ENCODE data around the gene GPR55. TPM values are rescaled to one million over a fixed set of nuclear protein-coding genes. Genes with fewer than 3 reads are reported as not detected.

Gene GPR55
- total RNA-seq, 1 donor = not detected

GRCh38 chr2:230967113-230967512, 42.1 kb upstream of the GPR55 start:
- no peak overlapping the region for H3K4me3 ChIP-seq (ENCODE audit: low read depth, low read length)
- no peak for DNase-seq (ENCODE audit: low read depth)
- no peak for TF ChIP-seq CTCF (IDR thresholded peaks at IDR 0.05; ENCODE audit: insufficient read depth, low read depth, low read length)

GRCh38 chr2:230964136-230964730, 39.2 kb upstream of the GPR55 start:
- DNase-seq (ENCODE audit: low read depth) = no peak
- no peak overlapping the region for H3K4me3 ChIP-seq (ENCODE audit: low read depth, low read length)
- TF ChIP-seq CTCF (IDR thresholded peaks at IDR 0.05; ENCODE audit: insufficient read depth, low read depth, low read length) = no peak

- TF ChIP-seq CTCF (IDR thresholded peaks at IDR 0.05; ENCODE audit: insufficient read depth, low read depth, low read length) = no peak
- H3K4me3 ChIP-seq (ENCODE audit: low read depth, low read length) = no peak overlapping the region
- no peak for DNase-seq (ENCODE audit: low read depth)
Observed at GRCh38 chr2:230961091-230961491, 36.0 kb upstream of the GPR55 start.

- no peak overlapping the region for H3K4me3 ChIP-seq (ENCODE audit: low read depth, low read length)
- DNase-seq (ENCODE audit: low read depth) = no peak
- TF ChIP-seq CTCF (IDR thresholded peaks at IDR 0.05; ENCODE audit: insufficient read depth, low read depth, low read length) = no peak
Observed at GRCh38 chr2:230960026-230960425, 35.0 kb upstream of the GPR55 start.

- no peak for DNase-seq (ENCODE audit: low read depth)
- no peak for TF ChIP-seq CTCF (IDR thresholded peaks at IDR 0.05; ENCODE audit: insufficient read depth, low read depth, low read length)
- no peak overlapping the region for H3K4me3 ChIP-seq (ENCODE audit: low read depth, low read length)
Observed at GRCh38 chr2:230958820-230959756, 34.0 kb upstream of the GPR55 start.

- peak overlapping the region; percentile 39 for H3K4me3 ChIP-seq (ENCODE audit: low read depth, low read length)
- no peak for TF ChIP-seq CTCF (IDR thresholded peaks at IDR 0.05; ENCODE audit: insufficient read depth, low read depth, low read length)
- no peak for DNase-seq (ENCODE audit: low read depth)
Observed at GRCh38 chr2:230957756-230958391, 32.8 kb upstream of the GPR55 start.
